Left renal cortex interstitium (tissue), 4 donors: Measurements from ENCODE around the gene RAI1. TPM values are rescaled to one million over a fixed set of nuclear protein-coding genes. Genes with fewer than 3 reads are reported as not detected.

Experiments used
- DNase-seq, 4 donors: peaks; one replicate each; pipeline ENCODE4 v3.0.0-alpha.2; 2013; ENCODE audit warnings: low read depth in 4 of 4, low spot score in 2 of 4, missing footprints in 1 of 4
- polyA plus RNA-seq, 4 donors: library from polyadenylated mRNA; unstranded; fragments of 120-200 nt; gene quantifications; one replicate each; pipeline ENCODE4 v1.2.1, GENCODE V29; 2013; ENCODE audit not compliant: insufficient read length in 4 of 4

The RAI1 gene
- polyA plus RNA-seq, 4 donors = 17.2 to 46.9 (median 33.0) TPM

GRCh38 chr17:17761894-17762743 is 80.9 kb downstream of the RAI1 start:
- no peak for DNase-seq

- DNase-seq = no peak
Observed at GRCh38 chr17:17762744-17763105, 81.5 kb downstream of the RAI1 start.

- no peak for DNase-seq
Observed at GRCh38 chr17:17763136-17763535, 81.9 kb downstream of the RAI1 start.

GRCh38 chr17:17763734-17764133 is 82.5 kb downstream of the RAI1 start:
- DNase-seq = no peak

GRCh38 chr17:17765359-17766076 is 84.3 kb downstream of the RAI1 start:
- DNase-seq = no peak

- no peak for DNase-seq
Observed at GRCh38 chr17:17766077-17766743, 85.0 kb downstream of the RAI1 start.

DNA sequence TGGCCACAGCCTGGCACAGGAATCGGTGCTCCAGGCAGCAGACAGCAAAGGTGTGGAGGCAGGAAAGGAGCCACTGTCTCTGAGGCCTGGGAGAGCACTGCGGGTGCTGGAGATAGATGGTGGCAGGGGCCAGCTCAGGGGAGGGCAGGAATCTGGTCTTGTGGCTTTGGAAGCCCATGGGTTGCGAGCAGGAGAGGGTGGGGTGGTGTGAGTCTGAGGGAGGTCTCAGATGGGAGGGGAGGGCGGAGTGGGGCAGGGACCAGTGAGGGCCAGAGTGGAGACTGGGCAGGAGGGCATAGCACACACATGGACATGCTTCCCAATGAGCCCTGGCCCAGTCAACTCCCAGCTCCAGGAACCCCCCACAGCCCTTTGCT is 85.5 kb downstream of the RAI1 start:
- no peak for DNase-seq

DNA sequence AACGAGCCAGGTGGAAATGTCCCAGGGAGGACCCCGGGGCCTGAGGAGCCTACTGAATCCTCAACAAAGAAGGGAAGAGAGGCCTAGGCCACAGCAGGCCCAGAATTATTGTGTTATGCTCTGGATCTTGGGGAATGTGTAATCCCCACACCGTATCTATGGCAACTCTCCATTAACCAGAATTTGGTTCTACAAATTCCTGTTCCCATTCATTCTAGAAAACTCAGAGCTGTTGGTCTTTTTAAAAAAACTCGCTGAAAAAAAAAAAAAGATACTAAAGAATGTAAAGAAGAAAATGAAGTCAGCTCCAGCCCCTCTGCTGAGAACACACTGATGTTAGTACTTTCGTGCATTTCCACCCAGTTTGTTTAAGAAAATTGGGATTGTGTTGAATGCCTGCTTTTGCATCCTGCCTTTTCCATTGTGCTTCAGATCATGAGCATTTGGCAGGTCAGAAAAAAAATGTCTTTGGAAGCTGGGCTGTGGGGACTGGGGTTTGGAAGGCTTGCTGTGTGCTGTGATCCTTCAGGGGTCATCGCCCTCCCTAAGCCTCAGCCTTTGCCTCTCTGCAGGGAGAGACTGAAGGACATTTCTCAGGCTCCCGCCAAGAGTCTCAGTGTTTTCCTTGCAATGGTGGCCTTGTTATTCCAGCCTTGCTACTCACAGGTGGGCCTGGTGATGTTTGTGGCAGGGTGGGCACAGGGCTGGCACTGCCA is 86.1 kb downstream of the RAI1 start:
- DNase-seq = no peak

- DNase-seq = no peak
Observed at GRCh38 chr17:17767887-17768418, 86.7 kb downstream of the RAI1 start.

DNA sequence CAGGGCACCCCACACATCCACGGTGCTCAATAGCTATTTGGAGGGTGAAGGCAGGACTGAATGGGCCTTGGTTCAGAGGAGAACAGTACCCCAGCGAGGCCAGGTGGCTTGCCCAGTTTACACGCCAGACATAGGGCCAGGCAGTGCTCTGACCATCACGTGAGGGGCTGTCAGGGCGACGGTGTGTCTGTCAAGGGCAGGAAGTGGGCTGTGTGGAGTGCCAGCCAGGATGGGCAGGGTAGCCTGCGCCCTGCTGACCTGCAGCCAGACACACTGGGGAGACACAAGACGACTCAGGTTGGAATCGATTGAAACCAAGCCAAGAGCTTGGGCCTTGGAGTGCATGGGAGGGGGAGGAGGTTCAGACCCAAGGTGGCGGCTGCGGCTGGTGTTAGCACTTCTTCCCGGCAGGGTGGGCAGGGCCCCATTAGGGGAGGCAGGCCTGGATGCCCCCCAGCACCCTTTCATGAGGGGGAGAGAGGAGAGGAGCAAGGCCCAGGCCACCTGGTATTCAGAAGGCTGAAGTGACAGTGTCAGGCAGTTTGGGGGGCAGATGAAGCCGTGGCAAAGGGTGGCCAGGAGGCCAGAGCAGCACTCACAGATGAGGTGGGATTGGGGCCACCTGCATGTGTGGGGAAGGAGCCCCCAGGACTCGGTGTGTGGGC is 87.3 kb downstream of the RAI1 start:
- no peak for DNase-seq

DNA sequence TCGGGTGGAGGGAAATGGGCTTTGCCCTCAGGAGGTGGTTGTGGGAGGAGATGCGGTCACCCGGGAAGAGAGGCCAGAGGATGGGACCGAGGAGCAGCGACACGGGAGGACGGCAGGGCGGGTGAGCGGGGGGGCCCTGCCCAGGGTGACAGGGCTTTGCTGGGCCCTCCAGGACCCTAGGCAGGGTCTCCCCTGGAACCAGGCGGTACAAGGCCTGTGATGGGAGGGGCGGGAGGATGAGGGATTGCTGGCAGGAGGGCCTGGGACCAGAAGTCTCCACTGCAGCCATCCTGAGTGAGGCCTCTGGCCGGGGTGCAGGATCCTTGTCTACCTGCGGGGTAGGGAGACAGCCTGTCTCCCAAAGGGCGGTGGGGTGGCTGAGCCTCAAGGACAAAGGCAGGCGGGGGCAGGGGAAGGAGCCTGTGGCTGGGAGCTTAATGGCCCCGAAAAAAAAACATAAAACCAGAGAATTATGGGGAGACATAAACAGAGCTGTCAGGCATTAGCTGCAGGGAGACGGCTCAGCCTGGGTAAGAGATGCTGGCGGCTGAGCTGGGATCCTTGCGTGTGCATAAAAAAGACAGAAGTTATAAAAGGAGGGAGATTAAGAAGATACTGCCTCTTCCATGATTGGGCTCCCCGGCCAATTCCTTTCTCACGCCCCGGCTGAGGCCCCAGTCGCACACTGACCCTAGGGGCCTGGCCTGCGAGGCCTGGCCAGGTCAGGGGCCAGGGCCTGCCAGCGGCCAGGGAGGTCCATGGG is 88.8 kb downstream of the RAI1 start:
- no peak for DNase-seq

- no peak for DNase-seq
Observed at GRCh38 chr17:17770632-17771044, 89.4 kb downstream of the RAI1 start.

GRCh38 chr17:17771498-17772201 is 90.4 kb downstream of the RAI1 start:
- no peak for DNase-seq

- DNase-seq = no peak
Observed at GRCh38 chr17:17772231-17772630, 91.0 kb downstream of the RAI1 start.

- no peak for DNase-seq
Observed at GRCh38 chr17:17774009-17774881, 93.0 kb downstream of the RAI1 start.

DNA sequence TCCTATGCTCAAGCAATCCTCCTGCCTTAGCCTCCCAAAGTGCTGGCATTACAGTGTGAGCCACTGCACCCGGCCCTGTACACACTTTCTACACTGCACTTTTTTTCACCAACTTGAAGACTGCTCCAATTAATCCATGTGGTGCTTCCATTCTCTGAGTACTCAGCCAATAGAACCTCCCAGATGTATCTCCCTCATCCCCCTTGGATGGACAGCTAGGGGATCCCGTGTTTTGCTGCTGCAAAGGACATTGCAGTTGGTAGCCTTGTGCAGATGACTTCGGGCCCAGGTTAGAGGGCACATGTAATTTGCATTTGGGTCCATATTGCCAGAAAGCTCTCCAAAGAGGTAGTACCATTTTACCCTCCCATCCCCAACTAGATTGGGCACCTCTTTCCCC is 95.6 kb downstream of the RAI1 start:
- DNase-seq = no peak

DNA sequence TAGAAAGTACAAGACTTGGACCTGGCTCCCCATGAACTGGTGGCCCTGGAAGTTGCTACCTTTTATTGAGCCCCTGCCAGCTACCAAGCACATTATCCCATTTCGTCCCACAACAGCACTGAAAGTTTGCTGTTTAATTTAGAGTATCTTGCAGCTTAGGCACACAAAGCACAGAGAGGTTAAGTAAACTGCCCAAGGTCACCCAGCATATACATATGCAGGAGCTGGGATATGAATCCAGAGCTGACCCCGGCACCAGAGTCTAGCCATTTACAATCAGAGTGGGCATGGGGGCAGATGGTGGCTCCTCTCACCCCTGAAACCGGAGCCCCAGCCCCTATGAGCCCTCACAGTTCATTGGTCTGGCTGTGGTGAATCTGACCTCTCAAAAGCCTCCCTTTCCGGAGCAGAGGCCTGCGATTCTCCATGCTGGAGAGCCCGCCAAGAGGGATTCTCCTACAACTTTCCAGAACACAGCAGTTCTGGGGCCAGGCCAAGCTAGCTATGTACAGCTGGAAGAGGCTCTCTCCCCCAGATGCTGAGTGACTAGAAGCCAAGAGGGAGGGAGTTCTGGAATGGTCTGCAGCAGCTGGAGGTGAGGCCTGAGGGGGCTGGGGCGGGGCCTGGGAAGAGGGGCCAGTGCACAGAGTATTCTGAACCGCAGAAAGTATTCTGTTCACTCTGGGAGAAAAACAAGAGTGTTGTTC is 97.2 kb downstream of the RAI1 start:
- DNase-seq = peak in 1 of 4 donors; percentile 79
